Activated CD8-positive, alpha-beta memory T cell treated with anti-CD3 and anti-CD28 coated beads for 36 hours (primary cell): ENCODE measurements around the gene CKB. TPM values are rescaled to one million over a fixed set of nuclear protein-coding genes. Genes with fewer than 3 reads are reported as not detected.

Source experiments
- CTCF ChIA-PET: fragments of 350-600 bp; sonication (Branson Sonifier 250); formaldehyde crosslinking; loops from one replicate; lab custom pipeline; 2021; ENCODE audit warnings: antibody characterized with exemption; lab: Charles Lee
- POLR2A ChIA-PET: fragments of 350-600 bp; sonication (Branson Sonifier 250); formaldehyde crosslinking; loops from one replicate; lab custom pipeline; 2021; ENCODE audit warnings: antibody characterized with exemption; lab: Charles Lee
- total RNA-seq, 2 experiments: library from RNA; stranded (reverse); gene quantifications; one replicate each; pipeline ENCODE4 v1.2.3, GENCODE V29; 2021

The CKB gene
- total RNA-seq, 2 experiments from 2014 or later, result 1.7 to 3.0 TPM

DNA sequence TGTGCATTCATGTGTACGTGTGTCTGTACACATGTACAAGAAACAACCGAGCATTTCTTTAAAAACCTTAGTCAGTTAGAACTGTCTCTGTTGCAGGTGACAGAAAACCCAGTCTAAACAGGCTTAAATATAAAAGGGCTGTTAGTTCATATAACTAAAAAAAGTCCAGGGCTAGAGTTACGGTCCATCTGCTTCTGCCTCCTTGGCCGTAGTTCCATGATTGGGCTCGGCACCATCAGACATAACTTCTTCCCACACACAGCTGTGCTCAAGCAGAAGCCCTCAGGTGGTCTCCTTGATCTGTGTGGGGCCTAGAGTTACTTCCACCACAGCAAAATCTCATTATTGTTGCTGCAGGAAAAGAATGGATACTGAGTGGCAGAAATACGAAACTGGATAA lies 34.6 kb downstream of the CKB start:
- CTCF ChIA-PET, result no interaction called here

DNA sequence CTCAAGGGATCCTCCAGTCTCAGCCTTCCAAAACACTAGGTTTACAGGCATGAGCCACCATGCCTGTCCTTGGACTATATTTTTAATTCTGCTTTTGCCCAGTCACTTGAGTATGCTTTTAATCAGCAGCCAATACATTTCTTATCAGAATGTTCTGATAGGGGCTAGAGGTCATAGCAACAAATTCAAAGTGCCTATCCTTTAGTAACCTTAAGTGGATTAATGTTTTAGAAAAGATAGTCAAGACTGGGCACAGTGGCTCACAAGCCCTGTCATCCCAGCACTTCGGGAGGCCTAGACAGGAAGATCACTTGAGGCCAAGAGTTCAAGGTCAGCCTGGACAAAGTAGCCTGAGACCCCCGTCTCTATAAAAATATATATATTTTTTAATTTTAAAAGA lies 37.1 kb downstream of the CKB start:
- ChIA-PET POLR2A (no interaction called here), CTCF (no interaction called here)

More for the DNA sequence above, 34.6 kb downstream of the CKB start:
- POLR2A ChIA-PET, result no interaction called here

DNA sequence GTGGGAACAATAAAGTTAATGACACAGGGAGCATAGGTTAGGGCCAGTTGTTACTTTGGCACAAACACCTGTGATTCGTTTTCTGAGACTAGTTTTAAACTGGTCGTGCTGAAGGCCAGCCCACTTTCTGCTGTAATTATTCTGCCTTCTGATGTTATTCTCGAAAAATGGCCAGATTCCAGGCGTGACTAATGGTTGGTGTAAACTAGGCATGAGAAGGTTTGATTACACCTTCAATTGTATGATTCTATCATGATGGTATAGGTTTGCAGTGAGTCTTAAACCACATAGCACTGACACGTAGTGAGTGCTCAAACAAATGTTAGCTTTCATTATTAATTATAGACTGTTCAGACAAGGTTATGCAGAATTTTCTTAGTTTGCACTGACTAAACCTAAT lies 39.0 kb downstream of the CKB start:
- ChIA-PET POLR2A (no interaction called here), CTCF (no interaction called here)

DNA sequence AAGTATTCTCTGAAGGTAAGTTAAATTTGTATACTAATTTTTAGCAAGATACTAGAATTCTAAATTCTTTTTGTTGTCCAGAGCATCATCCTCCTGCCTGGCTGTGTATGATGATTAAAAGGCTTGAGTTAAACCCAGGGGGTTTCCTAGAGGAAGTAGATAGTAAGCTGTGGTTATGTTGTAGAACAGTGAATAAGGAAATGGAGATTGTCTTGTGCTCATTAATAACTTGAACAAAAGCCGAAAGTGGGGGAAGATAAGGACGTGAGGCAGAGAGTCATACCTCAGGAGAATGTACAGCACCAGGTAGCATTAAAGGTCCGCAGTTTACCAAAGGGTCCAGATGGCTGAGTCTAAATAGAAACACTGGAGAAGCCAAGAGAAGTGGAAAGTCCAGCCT lies 42.0 kb downstream of the CKB start:
- CTCF ChIA-PET, result no interaction called here
- POLR2A ChIA-PET, result no interaction called here

DNA sequence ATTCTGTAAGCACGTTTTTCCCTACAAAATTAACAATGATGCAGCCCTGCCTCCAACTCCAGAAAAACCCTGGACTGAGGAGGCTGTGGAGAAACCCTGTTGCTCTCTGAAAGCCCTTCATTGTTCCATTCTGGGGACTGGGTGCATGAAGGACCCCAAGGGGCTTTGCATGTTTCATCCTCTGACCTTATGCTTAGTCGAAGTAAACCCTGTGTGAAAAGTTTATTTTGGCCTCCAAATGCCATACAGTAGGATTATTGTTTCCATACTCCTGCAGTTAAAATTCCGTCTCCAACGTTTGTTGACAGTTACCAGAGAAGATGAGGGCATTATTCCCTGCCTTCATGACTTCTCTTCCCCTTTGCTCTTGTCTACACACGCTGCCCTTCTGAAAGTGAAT lies 46.0 kb downstream of the CKB start:
- POLR2A ChIA-PET, result no interaction called here

DNA sequence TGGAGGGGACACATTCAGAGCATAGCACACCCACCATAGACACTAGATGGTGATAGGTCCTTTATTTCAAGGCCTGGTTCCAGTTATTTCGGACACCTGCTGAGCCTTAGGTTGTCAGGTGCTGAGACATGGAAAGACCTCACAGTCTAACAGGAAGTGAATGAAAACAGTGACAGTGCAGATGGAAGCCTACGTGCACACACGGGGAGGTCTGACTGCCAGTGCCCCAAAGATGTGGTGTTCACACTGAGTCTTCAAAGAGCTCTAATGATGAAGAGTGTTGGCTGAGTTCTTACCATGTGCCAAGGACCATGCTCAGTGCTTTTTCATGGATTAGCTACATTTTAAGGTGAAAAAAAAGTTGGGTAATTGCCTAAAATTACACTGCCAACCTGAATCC lies 46.6 kb downstream of the CKB start:
- ChIA-PET CTCF (no interaction called here), POLR2A (no interaction called here)

More for the DNA sequence above, 46.0 kb downstream of the CKB start:
- CTCF ChIA-PET, result no interaction called here

DNA sequence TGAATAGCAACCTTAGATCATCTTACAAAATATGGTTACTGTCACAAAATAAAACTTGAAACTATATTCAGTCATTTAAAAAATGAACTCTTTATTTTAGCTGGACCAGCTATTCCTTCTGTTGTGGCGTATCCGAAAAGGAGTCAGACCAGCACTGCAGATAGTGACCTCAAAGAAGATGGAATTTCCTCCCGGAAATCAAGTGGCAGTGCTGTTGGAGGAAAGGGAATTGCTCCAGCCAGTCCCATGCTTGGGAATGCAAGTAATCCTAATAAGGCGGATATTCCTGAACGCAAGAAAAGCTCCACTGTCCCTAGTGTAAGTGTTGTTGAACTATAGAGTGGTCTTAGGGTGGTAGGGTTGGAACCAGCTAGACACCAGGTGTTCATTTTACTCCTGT lies 47.7 kb downstream of the CKB start:
- ChIA-PET POLR2A (no interaction called here), CTCF (no interaction called here)

DNA sequence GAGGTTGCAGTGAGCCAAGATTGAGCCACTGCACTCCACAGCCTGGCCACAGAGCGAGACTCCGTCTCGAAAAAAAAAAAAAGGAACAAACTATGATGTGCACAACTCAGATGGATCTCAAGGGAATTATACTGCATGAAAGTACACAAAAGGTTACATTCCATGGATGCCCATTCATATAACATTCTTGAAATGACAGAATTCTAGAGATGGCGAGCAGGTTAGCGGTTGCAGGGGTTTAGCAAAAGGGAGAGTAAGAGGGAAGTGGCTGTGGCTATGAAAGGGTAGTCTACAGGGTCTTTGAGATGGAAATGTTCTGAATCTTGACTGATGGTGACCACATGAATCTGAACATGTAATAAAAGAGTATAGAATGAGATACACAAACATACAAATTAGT lies 49.7 kb downstream of the CKB start:
- POLR2A ChIA-PET, result no interaction called here
- CTCF ChIA-PET, result no interaction called here

Other genes starting within 250 kb of the CKB start
- 100 to 1,000 TPM; 365 to 375 TPM for gene EIF5, start 188.6 kb downstream of the CKB start, total RNA-seq
- gene MARK3, start 137.4 kb downstream of the CKB start, total RNA-seq, result 10 to 100 TPM; 81.7 to 83.4 TPM
- gene TRMT61A, start 6.4 kb upstream of the CKB start, total RNA-seq, result 10 to 100 TPM; 23.2 TPM
- 10 to 100 TPM; 34.9 to 37.9 TPM for gene BAG5, start 39.8 kb upstream of the CKB start, total RNA-seq
- gene COA8, start 40.1 kb upstream of the CKB start, total RNA-seq, result 10 to 100 TPM; 40.1 to 42.2 TPM
- gene KLC1, start 106.4 kb upstream of the CKB start, total RNA-seq, result 100 to 1,000 TPM; 120 to 130 TPM
- gene XRCC3, start 192.6 kb upstream of the CKB start, total RNA-seq, result 10 to 100 TPM; 60.7 to 63.5 TPM
- gene ZFYVE21, start 193.0 kb upstream of the CKB start, total RNA-seq, result 10 to 100 TPM; 15.6 to 15.9 TPM